Measurements from ENCODE around the gene RPUSD3. TPM values are rescaled to one million over a fixed set of nuclear protein-coding genes. Genes with fewer than 3 reads are reported as not detected.

Gene RPUSD3
- total RNA-seq, 1 donor from 2014 or later: 43.5 TPM

DNA sequence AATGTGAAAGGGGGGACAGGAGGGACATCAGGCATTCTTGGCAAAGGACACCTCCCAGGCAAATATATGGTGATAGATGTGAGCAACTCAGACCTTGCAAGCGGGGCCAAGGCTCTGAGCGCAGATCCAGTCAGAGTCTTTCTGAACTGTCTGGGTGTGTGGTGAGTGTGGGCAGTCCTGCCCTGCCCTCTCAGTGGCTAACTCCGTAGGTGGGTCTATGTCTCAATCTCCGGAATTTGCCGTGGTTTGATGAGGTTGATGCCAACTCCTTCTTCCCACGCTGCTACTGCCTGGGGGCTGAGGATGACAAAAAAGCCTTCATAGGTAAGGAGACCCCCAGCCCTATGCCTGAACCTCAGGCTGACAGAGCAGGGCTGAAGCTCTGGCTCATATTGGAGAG is 26.4 kb downstream of the RPUSD3 start:
- Mint-ChIP-seq H3K27ac (ENCODE audit: unreplicated experiment) (no peak overlapping the region), H3K27me3 (ENCODE audit: unreplicated experiment) (no peaks in the 10 kb centered on the region), H3K4me1 (ENCODE audit: unreplicated experiment) (no peaks in the 10 kb centered on the region), H3K4me3 (ENCODE audit: unreplicated experiment) (no peak overlapping the region), H3K9me3 (ENCODE audit: unreplicated experiment) (no peaks in the 10 kb centered on the region), H3K36me3 (ENCODE audit: low read depth, unreplicated experiment) (no peaks in the 10 kb centered on the region)
- TF ChIP-seq, protein P1, sequence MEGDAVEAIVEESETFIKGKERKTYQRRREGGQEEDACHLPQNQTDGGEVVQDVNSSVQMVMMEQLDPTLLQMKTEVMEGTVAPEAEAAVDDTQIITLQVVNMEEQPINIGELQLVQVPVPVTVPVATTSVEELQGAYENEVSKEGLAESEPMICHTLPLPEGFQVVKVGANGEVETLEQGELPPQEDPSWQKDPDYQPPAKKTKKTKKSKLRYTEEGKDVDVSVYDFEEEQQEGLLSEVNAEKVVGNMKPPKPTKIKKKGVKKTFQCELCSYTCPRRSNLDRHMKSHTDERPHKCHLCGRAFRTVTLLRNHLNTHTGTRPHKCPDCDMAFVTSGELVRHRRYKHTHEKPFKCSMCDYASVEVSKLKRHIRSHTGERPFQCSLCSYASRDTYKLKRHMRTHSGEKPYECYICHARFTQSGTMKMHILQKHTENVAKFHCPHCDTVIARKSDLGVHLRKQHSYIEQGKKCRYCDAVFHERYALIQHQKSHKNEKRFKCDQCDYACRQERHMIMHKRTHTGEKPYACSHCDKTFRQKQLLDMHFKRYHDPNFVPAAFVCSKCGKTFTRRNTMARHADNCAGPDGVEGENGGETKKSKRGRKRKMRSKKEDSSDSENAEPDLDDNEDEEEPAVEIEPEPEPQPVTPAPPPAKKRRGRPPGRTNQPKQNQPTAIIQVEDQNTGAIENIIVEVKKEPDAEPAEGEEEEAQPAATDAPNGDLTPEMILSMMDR (IDR thresholded peaks at IDR 0.05; ENCODE audit: unreplicated experiment): no peak
- no peak for DNase-seq (ENCODE audit: low spot score)

DNA sequence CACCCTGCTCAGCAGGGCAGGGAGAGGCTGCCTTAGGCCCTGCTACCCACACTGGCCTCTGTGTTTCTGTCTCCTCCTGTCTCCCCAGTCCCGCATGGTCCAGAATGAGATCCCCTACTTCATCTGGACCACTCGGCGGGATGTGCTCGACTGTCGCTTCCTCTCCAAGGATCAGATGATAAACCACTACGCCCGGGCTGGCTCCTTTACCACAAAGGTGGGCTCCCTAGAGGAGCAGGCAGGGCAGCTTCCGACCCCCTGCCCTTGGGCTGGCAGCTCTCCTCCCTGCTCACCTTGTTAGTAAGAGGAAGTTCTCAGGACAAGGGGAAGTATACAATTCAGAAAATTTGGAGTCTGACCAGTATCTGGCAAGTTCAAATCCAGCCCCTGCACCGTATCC is 27.8 kb downstream of the RPUSD3 start:
- H3K27me3 Mint-ChIP-seq (ENCODE audit: unreplicated experiment): peaks cover 7% of the 10 kb centered on the region
- peaks cover 8% of the 10 kb centered on the region for H3K4me1 Mint-ChIP-seq (ENCODE audit: unreplicated experiment)
- no peaks in the 10 kb centered on the region for H3K9me3 Mint-ChIP-seq (ENCODE audit: unreplicated experiment)
- TF ChIP-seq, protein P1 (IDR thresholded peaks at IDR 0.05; ENCODE audit: unreplicated experiment): no peak
- H3K36me3 Mint-ChIP-seq (ENCODE audit: low read depth, unreplicated experiment): peaks cover 9% of the 10 kb centered on the region
- no peak for DNase-seq (ENCODE audit: low spot score)
- no peak overlapping the region for H3K27ac Mint-ChIP-seq (ENCODE audit: unreplicated experiment)
- no peak overlapping the region for H3K4me3 Mint-ChIP-seq (ENCODE audit: unreplicated experiment)

DNA sequence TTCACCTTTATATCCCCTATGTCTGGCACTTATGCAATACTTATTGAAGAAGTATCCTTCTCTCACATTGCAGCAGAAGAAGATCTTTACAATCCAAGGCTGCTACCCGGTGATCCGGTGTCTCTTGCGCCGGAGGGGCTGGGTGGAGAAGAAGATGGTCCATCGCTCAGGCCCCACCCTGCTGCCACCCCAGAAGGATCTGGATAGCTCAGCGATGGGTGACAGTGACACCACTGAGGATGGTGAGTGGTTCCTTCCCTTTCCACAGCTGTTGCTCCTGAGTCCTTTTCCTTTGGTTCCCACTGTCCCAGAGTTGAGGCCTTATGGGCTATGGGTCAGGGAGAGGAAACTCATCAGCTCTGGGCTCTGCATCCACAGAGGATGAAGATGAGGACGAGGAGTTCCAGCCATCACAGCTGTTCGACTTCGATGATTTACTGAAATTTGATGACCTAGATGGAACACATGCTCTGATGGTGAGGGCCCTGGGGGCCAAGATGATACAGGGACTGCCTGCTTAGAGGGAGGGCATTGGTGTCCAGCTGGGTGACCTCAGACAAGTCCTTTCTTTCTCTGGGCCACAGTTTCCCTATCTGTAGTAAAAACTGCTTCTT is 30.8 kb downstream of the RPUSD3 start:
- TF ChIP-seq, protein P1 (IDR thresholded peaks at IDR 0.05; ENCODE audit: unreplicated experiment): no peak
- H3K9me3 Mint-ChIP-seq (ENCODE audit: unreplicated experiment): no peaks in the 10 kb centered on the region
- no peak overlapping the region for H3K27ac Mint-ChIP-seq (ENCODE audit: unreplicated experiment)
- peaks cover 16% of the 10 kb centered on the region for H3K36me3 Mint-ChIP-seq (ENCODE audit: low read depth, unreplicated experiment)
- H3K27me3 Mint-ChIP-seq (ENCODE audit: unreplicated experiment): peaks cover 10% of the 10 kb centered on the region
- H3K4me1 Mint-ChIP-seq (ENCODE audit: unreplicated experiment): peaks cover 21% of the 10 kb centered on the region
- no peak overlapping the region for H3K4me3 Mint-ChIP-seq (ENCODE audit: unreplicated experiment)
- DNase-seq (ENCODE audit: low spot score): no peak

DNA sequence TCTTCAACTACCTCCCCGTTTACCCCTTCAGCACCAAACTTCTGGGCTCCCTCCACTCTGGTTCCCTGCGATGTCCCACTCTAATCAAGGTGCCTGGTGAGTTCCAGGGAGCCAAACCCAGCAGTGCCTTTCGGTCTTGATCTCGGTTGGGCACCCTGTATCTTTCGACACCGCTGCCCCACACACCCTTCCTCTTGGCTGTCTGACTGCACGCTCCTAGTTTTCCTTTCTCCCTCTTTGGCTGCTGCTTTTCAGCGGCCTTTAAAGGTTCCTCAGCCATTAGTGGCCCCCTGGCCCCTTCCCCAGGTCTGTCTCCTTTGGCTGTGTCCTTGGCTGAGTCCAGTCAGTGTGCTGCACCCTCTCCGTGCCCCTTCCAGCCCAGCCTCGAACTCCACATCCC is 33.0 kb downstream of the RPUSD3 start:
- H3K9me3 Mint-ChIP-seq (ENCODE audit: unreplicated experiment): no peaks in the 10 kb centered on the region
- peaks cover 13% of the 10 kb centered on the region for H3K27me3 Mint-ChIP-seq (ENCODE audit: unreplicated experiment)
- peaks cover 21% of the 10 kb centered on the region for H3K4me1 Mint-ChIP-seq (ENCODE audit: unreplicated experiment)
- H3K36me3 Mint-ChIP-seq (ENCODE audit: low read depth, unreplicated experiment): peaks cover 19% of the 10 kb centered on the region
- peak overlapping the region; percentile 72 for H3K4me3 Mint-ChIP-seq (ENCODE audit: unreplicated experiment)
- DNase-seq (ENCODE audit: low spot score): no peak
- H3K27ac Mint-ChIP-seq (ENCODE audit: unreplicated experiment): peak overlapping the region; percentile 11
- TF ChIP-seq, protein P1 (IDR thresholded peaks at IDR 0.05; ENCODE audit: unreplicated experiment): no peak

DNA sequence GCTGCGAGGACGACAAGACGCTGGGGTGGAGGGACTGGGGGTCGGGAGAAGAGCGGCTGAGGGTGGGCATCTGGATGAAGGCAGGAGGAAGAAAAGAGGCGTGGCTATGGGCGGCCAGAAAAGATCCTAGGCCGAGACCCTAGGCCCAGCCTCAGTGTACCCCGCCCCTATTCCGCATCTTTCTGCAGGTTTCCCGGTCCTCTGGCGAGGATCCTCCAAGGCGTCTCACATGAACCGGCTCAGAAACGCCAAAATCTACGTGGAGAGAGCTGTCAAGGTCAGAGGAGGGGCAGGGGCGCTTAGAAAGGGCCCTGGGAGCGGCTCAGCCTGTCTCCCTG is 33.4 kb downstream of the RPUSD3 start:
- H3K27ac Mint-ChIP-seq (ENCODE audit: unreplicated experiment): peak overlapping the region; percentile 11

More for the DNA sequence above, 33.4 kb downstream of the RPUSD3 start:
- Mint-ChIP-seq H3K36me3 (ENCODE audit: low read depth, unreplicated experiment) (peaks cover 21% of the 10 kb centered on the region), H3K9me3 (ENCODE audit: unreplicated experiment) (no peaks in the 10 kb centered on the region), H3K27me3 (ENCODE audit: unreplicated experiment) (peaks cover 13% of the 10 kb centered on the region), H3K4me1 (ENCODE audit: unreplicated experiment) (peaks cover 21% of the 10 kb centered on the region), H3K4me3 (ENCODE audit: unreplicated experiment) (peak overlapping the region; percentile 72)
- TF ChIP-seq, protein P1 (IDR thresholded peaks at IDR 0.05; ENCODE audit: unreplicated experiment): no peak
- no peak for DNase-seq (ENCODE audit: low spot score)
